H1 (cell line): ENCODE results near the gene COLEC12.

ENCODE experiments used
- ATF3 ChIP-seq: IDR thresholded peaks from 2 replicates; pipeline ENCODE4 v1.6.1; 2011; ENCODE audit warnings: low read depth, mild to moderate bottlenecking, low read length; ENCODE audit not compliant: insufficient read depth
- CREB1 ChIP-seq: IDR thresholded peaks from 2 replicates; pipeline ENCODE4 v1.6.1; 2012; ENCODE audit warnings: inconsistent platforms
- CTCF ChIP-seq, 3 experiments: IDR thresholded peaks; 1 replicate in 2 of 3; 2 replicates in 1 of 3; pipeline versions ENCODE4 v1.5.1 to v1.6.1; 2011; ENCODE audit warnings: low read length in 3 of 3, mild to moderate bottlenecking in 3 of 3, inconsistent platforms in 2 of 3, low read depth in 1 of 3, moderate library complexity in 1 of 3; ENCODE audit not compliant: insufficient read depth in 1 of 3; ENCODE audit errors: control extremely low read depth in 1 of 3
- EZH2 ChIP-seq: fragments of 200-600 bp; sonication (generic); IDR thresholded peaks from 2 replicates; pipeline ENCODE4 v1.7.1; 2012; ENCODE audit warnings: low read depth, mild to moderate bottlenecking, moderate library complexity, low read length, inconsistent platforms; ENCODE audit not compliant: severe bottlenecking
- KDM5A ChIP-seq: fragments of 200-600 bp; IDR thresholded peaks from 2 replicates; pipeline ENCODE4 v1.7.1; 2012; ENCODE audit warnings: mild to moderate bottlenecking, low read length, inconsistent platforms, mixed read lengths
- MAFK ChIP-seq: IDR thresholded peaks from 2 replicates; pipeline ENCODE4 v1.6.1; 2012; ENCODE audit warnings: low read depth, mild to moderate bottlenecking, improper control_type of control experiment, low read length
- RFX5 ChIP-seq: IDR thresholded peaks from 2 replicates; pipeline ENCODE4 v1.6.1; 2011; ENCODE audit warnings: low read depth, low read length, improper control_type of control experiment, borderline replicate concordance
- SRF ChIP-seq: IDR thresholded peaks from 2 replicates; pipeline ENCODE4 v1.6.1; 2011; ENCODE audit warnings: mild to moderate bottlenecking, low read depth, low read length, moderate library complexity

- TF ChIP-seq ATF3: no peak
- no peak for TF ChIP-seq MAFK
- no peak for TF ChIP-seq KDM5A
- no peak for TF ChIP-seq RFX5
- no peak for TF ChIP-seq SRF
- no peak for TF ChIP-seq EZH2
- no peak for TF ChIP-seq CTCF (IDR thresholded peaks at IDR 0.05; ENCODE audit: control extremely low read depth in 1 of 3, insufficient read depth in 1 of 3, low read depth in 1 of 3, low read length in 3 of 3)
- no peak for TF ChIP-seq CREB1
These were observed 182.9 kb downstream of the COLEC12 start for GRCh38 chr18:317618-318017.
